Activated CD4-positive, alpha-beta T cell treated with anti-CD3 and anti-CD28 coated beads for 4 hours (primary cell): Measurements from ENCODE around the gene FBXO9.
"Not testable (repeated sequence)": the region's sequence is repeated elsewhere in the genome, so short reads cannot be mapped to it uniquely, and the experiment has no call there.

Source experiments
- DNase-seq, 2 donors: peaks; one replicate each; pipeline ENCODE4 v3.0.0-alpha.2; 2020

FBXO9 gene

DNA sequence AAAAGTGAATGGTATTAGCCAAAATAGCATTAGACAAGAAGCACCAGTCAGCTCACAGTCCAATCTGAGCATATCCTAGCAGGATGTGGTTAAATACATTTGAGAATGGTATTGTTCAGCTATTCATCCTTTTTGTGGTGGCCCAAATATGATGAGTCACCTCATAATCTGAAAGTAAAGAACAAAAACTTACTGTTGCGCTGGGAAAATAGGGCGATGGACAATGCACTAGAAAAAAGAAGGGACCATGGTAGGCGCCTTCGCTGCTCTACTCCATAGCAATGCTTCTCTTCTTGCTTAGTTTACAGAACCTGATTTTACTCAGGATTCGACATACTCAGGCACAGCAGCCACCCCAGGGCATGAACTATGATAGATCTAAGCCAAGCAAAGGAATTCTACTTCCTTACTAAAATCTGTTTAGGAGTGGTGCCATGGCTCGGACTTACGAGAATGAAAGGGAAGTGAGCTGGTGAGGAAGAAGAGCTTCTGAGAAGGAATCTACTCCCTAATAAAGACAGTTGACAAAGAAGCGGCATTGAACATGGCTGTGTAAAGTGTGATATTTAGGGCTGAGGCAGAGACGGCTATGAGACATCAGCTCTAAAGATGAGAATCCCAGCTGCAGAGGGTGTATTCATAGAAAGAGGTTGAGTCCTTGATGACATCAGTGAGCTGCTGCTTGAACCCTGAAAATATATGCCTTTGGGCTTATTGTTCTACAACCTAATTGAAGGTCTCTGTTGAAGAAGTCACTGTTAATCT is 16.6 kb upstream of the FBXO9 start:
- DNase-seq, result no peak

DNA sequence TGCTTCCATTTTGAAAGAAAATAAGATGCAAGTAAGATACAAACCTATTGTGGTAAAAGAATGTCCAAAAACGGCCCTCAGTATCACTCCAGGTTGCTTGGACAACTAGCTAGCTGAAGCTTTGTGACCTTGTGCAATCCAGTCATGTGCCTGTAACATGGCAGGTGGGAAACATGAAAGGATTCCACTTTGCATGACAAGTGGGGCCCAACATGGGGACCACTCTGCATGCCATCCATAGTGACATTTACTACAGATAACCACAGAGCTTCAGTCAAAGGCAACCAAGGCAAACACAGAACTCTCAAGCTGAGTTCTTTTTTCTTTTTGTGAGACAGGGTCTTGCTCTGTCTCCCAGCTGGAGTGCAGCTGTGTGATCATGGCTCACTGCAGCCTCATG is 15.8 kb upstream of the FBXO9 start:
- no peak for DNase-seq

DNA sequence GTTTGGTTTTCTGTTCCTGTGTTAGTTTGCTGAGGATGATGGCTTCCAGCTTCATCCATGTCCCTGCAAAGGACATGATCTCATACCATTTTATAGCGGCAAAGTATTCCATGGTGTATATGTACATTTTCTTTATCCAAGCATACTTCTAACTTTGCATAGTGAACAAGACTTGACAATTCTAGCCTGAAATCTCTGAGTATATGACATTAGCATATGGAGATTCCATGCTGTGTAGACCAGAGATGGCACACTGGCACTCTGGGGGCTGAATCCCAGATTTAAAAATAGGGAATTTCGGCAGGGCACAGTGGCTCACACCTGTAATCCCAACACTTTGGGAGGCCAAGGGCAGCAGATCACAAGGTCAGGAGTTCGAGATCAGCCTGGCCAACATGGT is 13.1 kb upstream of the FBXO9 start:
- DNase-seq, result not testable (repeated sequence)

DNA sequence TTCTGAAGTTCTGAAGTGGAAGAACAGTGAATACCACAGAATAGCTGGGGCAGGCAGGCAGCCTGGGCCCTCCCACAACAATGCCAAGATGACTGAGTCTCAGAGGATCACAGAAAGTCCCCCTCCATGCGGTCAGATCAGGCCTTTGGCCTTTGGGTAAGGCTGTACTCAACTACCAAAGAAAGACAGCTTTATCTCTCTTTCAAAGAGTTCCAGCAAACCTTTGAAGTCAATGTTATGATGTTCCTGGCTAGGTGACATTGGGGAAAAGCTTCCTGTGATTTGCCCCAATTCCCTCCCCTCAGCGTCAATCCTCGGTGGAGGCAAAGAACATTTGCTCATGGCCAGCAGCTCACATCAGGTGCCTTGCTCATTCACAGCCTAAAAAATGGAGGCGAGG is 10.7 kb upstream of the FBXO9 start:
- no peak for DNase-seq

DNA sequence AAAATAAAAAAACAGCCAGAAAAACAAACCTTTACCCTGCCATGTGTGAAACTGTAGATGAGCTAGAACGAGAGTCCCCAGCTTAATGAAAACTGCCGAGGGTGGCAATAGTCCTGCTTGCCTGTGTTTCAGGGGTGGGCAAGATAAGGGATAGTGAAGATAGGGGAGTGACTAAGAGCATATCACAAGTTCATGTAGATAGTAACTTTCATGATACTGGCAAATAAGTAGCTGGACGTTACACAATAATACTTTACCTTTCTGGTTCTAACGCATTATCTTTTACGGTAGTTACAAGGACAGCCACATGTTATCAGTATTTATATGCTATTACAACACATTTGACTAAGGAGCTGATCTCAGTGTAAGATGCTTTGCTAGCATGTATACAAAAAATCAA is 9.3 kb upstream of the FBXO9 start:
- no peak for DNase-seq

DNA sequence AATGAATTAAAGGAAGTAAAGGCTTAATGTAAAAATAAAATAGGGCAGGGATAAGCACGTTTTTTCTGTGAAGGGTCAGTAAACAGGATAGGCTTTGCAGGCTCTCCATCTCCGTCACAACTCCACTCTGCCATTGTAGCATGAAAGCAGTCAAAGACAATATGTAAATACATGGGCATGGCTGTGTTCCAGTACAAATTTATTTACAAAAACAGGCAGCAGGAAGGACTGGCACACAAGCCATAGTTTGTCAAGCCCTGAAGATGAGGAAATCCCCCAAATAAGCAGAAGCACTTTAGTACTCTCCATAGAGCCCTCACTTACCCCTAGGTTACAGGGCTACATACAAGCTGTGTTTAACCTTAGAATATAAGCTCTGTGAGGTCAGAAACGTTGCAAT is 8.9 kb upstream of the FBXO9 start:
- DNase-seq, result no peak

DNA sequence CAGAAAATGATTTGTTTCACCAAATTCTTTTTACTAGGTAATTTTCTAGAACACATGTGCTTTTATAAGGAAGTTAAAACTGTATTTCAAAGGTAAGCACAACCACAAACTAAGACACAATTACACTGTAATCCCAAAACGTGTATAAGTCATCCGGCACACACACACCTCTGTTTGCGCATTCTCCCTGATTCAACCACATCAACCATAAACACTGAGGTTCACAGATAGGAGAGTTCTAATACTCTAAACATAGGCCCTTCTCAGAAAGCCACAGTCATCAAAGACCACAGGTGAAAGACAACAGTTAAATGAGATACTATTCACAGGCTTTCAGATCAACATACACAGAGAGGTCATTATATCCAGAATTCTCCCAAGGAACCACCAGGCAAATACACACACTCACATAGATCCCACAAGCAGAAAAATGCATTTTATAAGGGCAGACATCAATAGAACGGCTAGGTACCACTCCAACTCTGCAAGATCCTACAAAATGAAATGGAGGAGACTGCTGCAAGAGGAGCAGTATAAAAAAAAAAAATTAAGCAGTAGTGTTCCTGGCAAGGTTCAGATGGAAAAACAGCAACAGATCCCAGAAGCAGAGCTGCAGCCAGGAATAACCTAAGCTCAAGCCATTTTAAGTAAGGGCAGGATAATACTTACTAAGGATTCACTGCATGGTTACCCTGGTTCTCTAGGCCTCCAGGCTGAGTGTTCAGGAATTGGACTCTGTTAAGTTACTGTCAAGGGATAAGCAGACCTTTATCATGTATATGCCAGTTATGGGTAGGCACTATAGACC is 6.6 kb upstream of the FBXO9 start:
- no peak for DNase-seq

DNA sequence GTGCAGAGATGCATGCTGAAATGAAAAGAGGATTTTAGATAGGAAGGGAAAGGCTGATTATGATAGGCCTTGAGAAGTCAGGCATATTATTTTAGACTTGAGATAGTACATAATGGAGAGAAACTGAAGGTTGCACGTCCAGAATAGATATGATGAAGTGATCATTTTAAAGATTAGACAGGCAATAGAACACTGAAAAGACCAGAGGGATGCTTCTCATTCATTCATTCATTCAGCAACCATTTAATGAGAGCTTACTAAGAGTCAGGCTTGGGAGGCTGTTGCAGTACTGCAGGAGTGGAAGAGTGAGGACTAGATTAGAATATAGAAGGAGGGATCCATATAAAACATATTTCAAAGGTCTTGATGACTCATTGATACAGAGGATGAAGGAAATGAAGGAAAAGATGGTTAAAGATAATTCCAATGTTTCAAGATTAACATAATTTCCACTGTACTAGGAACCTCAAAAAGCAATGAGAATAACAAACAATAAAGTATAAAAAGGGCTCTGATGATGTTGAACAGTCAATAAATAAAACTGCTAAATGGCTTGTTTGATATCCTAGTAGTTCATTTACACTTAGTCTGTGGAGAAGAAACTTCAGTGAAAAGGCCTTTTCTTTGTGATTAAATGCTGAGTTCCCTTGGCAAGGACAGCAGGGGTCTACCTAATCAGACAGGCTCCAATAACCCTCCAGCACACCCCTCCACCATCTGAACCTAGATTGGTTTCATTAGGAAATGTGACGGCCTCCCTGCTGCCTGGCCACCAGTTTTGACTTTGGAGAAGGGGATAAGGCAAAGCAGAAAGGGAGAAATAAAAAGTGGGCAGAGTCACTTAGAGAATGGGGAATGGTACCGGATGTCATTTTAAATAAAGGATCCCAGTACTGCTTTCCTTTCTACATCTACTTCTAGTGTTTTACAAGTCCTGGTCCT is 5.3 kb upstream of the FBXO9 start:
- DNase-seq, result no peak

DNA sequence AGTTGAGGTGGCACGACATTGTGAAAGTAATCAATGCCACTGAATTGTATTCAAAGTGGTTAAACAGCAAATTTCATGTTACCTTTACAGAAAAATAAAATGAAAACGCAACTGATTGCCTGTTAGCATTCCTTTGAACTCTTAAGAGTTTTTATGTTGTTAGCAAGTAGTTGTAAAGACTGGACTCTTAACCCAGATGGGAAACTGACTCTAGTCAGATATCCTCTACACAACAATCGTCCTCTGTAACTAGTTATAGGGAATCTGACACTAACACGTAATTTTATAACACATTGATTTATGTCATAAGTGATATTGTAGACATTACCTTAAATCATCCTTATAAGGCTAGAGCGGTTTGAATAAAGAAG is 3.0 kb upstream of the FBXO9 start:
- DNase-seq, result no peak

DNA sequence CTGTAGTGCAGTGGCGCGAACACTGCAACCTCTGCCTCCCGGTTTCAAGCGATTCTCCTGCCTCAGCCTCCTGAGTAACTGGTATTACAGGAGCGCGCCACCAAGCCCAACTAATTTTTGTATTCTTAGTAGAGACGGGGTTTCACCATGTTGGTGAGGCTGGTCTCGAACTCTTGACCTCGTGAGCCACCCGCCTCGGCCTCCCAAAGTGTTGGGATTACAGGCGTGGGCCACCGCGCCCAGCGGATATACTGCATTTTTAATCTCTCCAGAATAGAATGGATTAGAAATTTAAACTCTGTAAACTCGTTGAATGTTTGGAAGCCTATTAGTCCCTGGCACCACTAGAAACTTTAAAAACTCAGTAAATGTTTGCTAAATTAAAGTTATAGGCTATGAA is 949 bp upstream of the FBXO9 start:
- DNase-seq, result not testable (repeated sequence)

DNA sequence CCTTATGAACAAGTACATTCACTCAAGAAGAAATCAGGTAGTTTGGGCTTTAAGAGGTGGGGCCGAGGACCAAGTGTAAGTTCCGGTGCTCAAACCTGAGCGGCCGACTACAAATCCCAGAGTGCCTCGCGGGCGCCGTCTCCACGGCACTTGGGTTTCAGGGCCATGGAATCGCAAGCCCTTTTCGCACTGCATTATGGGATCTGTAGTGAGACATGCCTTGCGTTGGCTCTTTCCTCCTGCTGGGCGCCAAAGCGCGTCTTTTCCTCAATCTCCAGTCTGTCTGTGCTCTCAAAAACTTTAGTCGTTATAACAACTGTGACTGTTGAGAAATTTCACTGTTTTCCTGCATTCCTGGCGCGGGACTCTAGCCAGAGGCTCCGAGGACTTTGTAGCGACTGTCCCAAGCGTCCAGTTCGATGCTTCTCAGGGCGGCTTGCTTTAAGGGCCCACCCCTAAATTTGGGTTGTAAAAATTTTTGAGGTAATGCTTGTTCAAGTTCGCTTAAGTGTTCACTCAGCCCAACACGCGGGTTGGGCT is 408 bp upstream of the FBXO9 start:
- DNase-seq, result peak; percentile 93 to 95

DNA sequence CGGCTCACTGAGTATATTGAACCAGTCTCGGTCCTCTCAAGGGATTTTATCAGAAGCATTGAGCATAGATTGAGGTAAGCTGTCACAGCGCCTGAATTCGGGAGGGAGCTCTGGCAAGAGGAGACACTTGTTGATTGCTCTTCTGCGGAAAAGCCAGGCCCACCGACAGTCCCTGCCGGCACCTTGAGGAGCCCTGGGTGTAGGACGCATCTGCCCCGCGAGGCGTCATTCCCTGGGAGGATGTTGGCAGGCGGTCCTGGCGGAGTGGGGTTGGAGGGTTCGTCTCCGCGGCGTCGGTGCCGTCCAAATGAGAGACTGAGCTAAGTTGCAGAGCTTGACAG is 843 bp downstream of the FBXO9 start:
- peak; percentile 14 to 16 for DNase-seq

DNA sequence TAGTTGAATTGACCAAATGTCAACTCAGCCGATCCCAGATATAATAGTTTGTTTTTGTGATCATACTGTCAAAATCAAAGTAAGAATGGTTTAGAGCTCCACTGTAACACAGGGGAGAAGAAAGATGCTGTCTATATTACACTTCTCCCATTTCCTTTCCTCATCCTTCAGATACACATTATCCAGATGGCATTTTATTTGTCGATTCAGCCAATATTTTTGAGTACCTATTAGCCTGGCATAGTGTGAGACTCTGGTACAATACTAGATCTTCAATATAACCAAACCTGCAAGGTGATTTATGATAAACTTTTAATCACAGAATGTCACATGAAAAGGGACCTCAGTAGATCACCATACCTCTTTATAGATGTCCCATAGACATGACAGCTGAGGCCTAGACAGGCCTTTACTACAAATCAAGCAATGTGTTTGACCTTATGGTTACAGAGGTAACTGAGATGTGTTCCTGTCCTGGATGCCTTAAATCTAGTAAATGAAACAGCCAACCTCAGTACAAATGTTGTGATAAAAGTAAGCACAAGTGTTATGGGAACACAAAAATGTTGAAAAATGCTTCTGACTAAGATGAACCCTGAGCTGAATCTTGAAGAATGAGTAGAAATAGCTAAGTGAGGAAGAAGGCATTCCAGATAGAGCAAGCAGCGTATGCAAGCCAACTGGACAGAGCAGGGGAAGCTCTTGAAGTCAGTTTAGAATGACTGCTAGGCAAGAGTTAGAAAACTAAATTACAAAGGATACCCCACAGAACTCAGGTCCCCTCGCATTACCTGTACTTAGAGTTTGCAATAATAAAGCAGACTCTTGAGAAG is 1.9 kb downstream of the FBXO9 start:
- DNase-seq, result no peak

DNA sequence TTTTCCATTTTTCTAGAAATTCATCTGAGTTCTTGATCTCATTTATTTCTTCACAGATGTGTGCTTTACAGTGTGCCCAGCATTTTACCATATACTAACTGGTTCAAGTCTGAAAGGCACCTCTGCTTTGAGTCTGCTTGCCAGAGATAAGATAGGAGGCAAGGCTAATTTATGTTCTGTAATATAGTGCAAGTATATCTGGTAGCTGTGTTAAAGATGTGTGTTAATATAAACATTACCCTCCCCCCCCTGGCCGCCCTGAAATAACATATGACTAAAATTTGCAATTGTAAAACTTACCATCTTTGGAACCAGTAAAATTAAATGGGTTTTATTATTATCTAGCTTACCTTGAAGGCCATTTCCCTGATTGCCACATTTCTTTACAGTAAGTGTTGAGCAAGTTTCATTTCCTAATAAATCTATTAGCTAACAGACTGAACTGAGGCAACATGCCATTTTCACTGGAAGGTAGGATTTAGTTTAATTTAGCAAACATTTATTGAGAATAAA is 2.7 kb downstream of the FBXO9 start:
- no peak for DNase-seq

DNA sequence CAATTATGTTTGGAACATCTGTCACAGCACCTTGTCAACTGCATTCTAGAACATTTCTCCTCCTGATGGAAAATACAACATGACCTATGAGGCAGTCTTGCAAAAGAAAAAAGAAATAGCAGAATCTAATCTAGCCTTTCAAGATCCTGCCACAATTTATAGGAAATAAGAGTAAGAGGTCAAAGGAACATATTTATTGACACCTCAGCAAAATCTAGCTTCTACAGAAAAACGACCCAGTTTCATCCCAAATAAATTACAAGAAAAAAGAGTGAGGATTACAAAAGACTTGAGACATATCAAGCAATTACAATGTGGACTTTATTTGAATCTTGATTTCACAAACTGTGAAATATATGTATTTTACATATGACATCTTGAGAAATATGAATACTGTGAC is 4.2 kb downstream of the FBXO9 start:
- no peak for DNase-seq

DNA sequence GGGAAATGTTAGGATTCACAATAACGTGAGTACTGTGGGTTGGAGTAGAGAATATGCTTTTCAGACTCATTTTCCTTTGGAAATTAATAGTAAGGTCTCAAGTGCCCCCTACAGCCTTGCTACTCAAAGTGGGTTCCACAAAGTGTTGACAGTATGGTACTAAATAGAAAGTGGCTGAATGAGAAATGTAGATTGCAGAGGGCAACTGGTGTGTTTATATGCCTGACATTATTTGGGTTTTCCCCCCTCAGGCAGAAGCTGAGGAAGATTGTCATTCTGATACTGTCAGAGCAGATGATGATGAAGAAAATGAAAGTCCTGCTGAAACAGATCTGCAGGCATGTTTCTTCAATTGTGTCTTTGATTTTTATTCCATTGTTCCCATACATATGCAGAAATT is 5.6 kb downstream of the FBXO9 start:
- no peak for DNase-seq

DNA sequence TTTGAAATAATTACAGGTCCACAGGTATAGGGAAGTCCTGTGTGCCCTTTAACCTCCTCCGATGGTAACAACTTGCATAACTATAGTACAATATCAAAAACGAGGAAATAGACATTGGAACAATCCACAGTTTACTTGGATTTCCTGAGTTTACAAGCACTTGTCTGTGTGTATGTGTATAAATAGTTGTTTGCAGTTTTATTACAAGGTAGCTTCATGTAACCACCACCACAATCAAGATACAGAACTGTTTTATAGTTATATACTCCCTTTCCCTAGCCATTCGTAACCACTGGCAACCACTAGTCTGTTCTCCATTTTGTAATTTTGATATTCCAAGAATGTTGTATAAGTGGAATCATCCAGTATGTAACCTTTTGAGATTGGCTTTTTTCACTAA is 9.1 kb downstream of the FBXO9 start:
- DNase-seq, result no peak

DNA sequence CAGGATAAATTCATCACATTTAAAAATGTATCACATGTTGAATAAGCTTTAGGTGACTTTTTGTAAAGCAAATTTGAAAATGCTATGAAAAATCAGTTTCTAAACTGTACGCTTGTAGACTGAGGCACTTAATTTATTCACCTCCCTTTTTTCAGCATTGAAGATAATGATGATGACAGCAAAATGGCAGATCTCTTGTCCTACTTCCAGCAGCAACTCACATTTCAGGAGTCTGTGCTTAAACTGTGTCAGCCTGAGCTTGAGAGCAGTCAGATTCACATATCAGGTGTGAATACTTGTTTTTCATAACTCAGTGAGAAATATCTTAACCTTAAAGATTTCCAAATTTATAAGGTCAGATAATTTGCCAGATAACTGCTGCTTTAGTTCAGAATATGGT is 15.6 kb downstream of the FBXO9 start:
- DNase-seq, result no peak

DNA sequence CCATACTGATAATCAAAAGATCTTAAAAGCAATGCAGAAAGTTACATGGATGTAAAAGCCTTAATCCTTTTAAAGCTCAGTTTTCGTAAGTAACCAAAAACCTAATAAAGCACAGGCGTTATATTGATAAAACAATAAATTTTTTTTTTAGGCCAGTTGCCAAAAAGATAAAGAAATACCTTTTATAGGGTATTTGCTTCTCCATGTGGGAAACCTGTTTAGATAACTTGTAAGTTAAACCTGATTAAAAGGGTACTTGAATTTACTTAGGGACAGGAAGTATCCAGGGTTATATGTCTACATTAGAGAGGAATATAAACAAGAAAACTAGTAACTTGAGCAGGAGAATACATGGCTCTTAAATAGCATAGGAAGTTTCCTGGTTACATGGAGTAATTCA is 21.1 kb downstream of the FBXO9 start:
- DNase-seq, result no peak

DNA sequence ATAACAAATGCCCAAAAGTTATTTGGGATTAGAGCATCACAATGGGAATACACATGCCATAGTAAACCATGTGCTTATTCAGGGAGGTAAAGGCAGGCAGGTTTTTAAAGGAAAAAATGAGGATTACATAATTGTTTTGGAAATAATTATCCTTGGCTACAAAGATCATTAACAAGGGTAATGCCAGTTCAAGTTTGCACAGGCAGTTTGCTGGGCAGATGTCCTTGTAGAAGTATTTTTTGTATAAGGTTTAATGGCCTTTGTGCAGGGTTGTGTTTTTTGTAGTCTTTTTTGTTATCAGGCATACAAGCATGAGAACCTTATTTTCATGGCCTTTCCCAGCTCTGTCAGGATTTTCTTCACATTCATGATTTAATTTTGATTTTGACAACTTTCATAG is 24.7 kb downstream of the FBXO9 start:
- DNase-seq, result no peak

DNA sequence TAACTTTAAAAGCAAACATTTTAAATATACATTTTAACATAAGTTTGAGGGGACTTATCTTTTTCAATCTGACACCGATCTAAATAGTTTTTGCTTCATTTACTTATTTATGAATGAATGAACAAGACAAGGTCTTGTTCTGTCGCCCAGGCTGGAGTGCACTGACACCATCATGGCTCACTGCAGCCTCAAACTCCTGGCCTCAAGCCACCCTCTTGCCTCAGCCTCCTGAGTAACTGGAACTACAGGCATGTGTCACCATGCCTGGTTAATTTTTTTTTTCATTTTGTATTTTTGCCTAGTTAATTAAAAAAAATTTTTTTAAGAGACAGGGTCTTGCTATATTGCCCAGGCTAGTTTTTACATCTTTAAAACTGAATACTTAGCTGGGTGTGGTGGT is 25.4 kb downstream of the FBXO9 start:
- DNase-seq, result no peak

DNA sequence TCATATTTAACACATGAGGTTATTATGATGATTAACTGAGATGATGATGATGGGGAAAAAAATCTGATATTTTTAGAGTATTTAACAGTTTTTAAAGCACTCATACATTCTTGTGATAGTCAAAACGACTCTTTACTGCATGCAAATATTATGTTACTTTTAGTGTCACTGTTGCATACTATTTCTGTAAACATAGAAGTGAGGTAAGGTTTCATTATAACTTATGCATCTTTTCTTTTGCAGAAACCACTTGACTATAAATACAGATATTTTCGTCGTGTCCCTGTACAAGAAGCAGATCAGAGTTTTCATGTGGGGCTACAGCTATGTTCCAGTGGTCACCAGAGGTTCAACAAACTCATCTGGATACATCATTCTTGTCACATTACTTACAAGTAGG is 30.1 kb downstream of the FBXO9 start:
- DNase-seq, result no peak
